Measurements from ENCODE around the gene SLC9A9. TPM values are rescaled to one million over a fixed set of nuclear protein-coding genes. Genes with fewer than 3 reads are reported as not detected.

Gene SLC9A9
- total RNA-seq, 2 donors from 2014 or later, result 29.6 to 60.1 TPM

GRCh38 chr3:143764840-143765239 lies 83.4 kb downstream of the SLC9A9 start:
- Histone ChIP-seq H3K36me3 (no peaks in the 10 kb centered on the region), H3K27ac (no peak overlapping the region), H3K4me1 (ENCODE audit: control insufficient read depth in 1 of 2, low read depth in 2 of 2) (no peaks in the 10 kb centered on the region), H3K9me3 (no peaks in the 10 kb centered on the region), H3K4me3 (no peak overlapping the region), H3K27me3 (replicated peaks; ENCODE audit: insufficient read depth) (no peaks in the 10 kb centered on the region)
- no peak for DNase-seq (ENCODE audit: low spot score)
- no peak for ATAC-seq (ENCODE audit: insufficient number of reproducible peaks, low FRiP score, low read depth)
- no peak for TF ChIP-seq CTCF (IDR thresholded peaks at IDR 0.05)

- ATAC-seq (ENCODE audit: insufficient number of reproducible peaks, low FRiP score, low read depth) (no peak), DNase-seq (ENCODE audit: low spot score) (no peak)
- Histone ChIP-seq H3K4me1 (ENCODE audit: control insufficient read depth in 1 of 2, low read depth in 2 of 2) (no peaks in the 10 kb centered on the region), H3K9me3 (no peaks in the 10 kb centered on the region), H3K4me3 (no peak overlapping the region), H3K27ac (no peak overlapping the region), H3K36me3 (no peaks in the 10 kb centered on the region), H3K27me3 (replicated peaks; ENCODE audit: insufficient read depth) (no peaks in the 10 kb centered on the region)
- TF ChIP-seq CTCF (IDR thresholded peaks at IDR 0.05), result no peak
These were observed 84.6 kb downstream of the SLC9A9 start for GRCh38 chr3:143763564-143764162.

GRCh38 chr3:143757691-143758090 lies 90.6 kb downstream of the SLC9A9 start:
- ATAC-seq (ENCODE audit: insufficient number of reproducible peaks, low FRiP score, low read depth), result no peak
- H3K27ac ChIP-seq, result no peak overlapping the region

GRCh38 chr3:143755978-143756377 lies 92.3 kb downstream of the SLC9A9 start:
- no peak for ATAC-seq (ENCODE audit: insufficient number of reproducible peaks, low FRiP score, low read depth)
- no peaks in the 10 kb centered on the region for H3K36me3 ChIP-seq
- DNase-seq (ENCODE audit: low spot score), result no peak
- no peak overlapping the region for H3K4me3 ChIP-seq
- TF ChIP-seq CTCF (IDR thresholded peaks at IDR 0.05), result no peak
- no peaks in the 10 kb centered on the region for H3K27me3 ChIP-seq (replicated peaks; ENCODE audit: insufficient read depth)
- no peak overlapping the region for H3K27ac ChIP-seq
- H3K4me1 ChIP-seq (ENCODE audit: control insufficient read depth in 1 of 2, low read depth in 2 of 2), result no peaks in the 10 kb centered on the region
- no peaks in the 10 kb centered on the region for H3K9me3 ChIP-seq

More at GRCh38 chr3:143757691-143758090, 90.6 kb downstream of the SLC9A9 start:
- no peaks in the 10 kb centered on the region for H3K4me1 ChIP-seq (ENCODE audit: control insufficient read depth in 1 of 2, low read depth in 2 of 2)
- no peaks in the 10 kb centered on the region for H3K36me3 ChIP-seq
- no peaks in the 10 kb centered on the region for H3K27me3 ChIP-seq (replicated peaks; ENCODE audit: insufficient read depth)
- no peak for TF ChIP-seq CTCF (IDR thresholded peaks at IDR 0.05)
- no peaks in the 10 kb centered on the region for H3K9me3 ChIP-seq
- no peak for DNase-seq (ENCODE audit: low spot score)
- no peak overlapping the region for H3K4me3 ChIP-seq

GRCh38 chr3:143754090-143754489 lies 94.2 kb downstream of the SLC9A9 start:
- ATAC-seq (ENCODE audit: insufficient number of reproducible peaks, low FRiP score, low read depth), result no peak

More at GRCh38 chr3:143754090-143754489, 94.2 kb downstream of the SLC9A9 start:
- no peak for DNase-seq (ENCODE audit: low spot score)
- no peak overlapping the region for H3K27ac ChIP-seq
- no peaks in the 10 kb centered on the region for H3K27me3 ChIP-seq (replicated peaks; ENCODE audit: insufficient read depth)
- H3K9me3 ChIP-seq, result no peaks in the 10 kb centered on the region
- no peaks in the 10 kb centered on the region for H3K4me1 ChIP-seq (ENCODE audit: control insufficient read depth in 1 of 2, low read depth in 2 of 2)
- no peak overlapping the region for H3K4me3 ChIP-seq
- no peak for TF ChIP-seq CTCF (IDR thresholded peaks at IDR 0.05)
- no peaks in the 10 kb centered on the region for H3K36me3 ChIP-seq
